ENCODE data around the gene ENPP3.
"Not testable (repeated sequence)": the region's sequence is repeated elsewhere in the genome, so short reads cannot be mapped to it uniquely, and the experiment has no call there.

Gene ENPP3

DNA sequence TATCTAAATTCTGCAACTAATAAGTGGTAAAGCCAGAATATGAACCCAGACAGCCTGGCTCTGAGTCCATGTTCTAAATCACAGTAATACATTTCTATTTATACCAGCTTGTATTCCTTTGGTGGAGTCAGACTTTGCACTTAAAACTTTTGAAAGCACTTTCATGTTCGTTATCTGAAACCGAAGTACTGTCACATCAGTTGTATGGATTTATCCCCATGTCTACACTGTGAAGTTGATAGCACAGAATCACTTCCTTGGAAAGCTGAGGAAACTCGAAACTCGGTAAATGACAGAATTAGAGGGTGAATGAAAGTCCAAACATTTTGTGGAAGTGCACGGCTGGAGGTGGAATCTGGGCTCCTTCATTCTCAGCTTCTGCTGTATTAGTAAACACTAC, 102.0 kb downstream of the ENPP3 start:
- DNase-seq = no peak

DNA sequence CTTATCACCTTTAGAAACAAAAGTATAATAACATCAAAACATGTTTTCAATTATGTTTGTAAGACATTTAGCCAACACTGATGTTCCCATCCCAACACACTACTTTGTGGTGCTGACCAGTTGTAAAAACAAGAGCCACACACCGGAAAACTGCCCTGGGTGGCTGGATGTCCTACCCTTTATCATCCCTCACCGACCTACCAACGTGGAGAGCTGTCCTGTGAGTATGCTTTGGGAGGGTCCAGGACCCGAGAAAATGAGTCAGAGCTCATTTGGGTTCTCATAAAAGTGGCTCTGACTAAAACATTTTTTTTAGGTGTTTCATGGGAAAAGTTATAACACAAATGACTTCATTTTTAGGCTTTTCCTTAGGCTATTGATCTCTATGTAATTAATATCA, 103.1 kb downstream of the ENPP3 start:
- DNase-seq = no peak

GRCh38 chr6:131741688-131742393, 104.7 kb downstream of the ENPP3 start:
- no peak for DNase-seq

- DNase-seq = peak in 2 of 3 experiments; percentile 13 to 75
These were observed 107.6 kb downstream of the ENPP3 start for GRCh38 chr6:131744432-131745287.

GRCh38 chr6:131745476-131745875, 108.4 kb downstream of the ENPP3 start:
- DNase-seq = no peak

DNA sequence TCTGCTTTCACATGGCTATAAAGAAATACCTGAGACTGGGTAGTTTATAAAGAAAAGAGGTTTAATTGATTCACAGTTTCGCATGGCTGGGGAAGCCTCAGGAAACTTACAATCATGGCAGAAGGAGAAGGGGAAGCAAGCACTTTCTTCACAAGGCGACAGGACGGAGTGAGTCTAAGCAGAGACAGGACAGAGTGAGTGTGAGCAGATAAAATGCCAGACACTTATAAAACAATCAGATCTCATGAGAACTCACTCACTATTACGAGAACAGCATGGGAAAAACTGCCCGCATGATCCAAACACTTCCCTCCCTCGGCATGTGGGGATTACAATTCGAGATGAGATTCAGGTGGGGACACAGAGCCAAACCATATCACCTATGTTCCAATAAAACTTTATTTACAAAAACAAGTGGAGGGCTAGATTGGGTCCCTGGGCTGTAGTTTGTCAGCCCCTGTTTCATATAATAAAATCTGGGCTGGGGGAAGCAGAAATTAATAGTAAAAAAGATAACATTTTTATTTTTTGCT, 110.8 kb downstream of the ENPP3 start:
- DNase-seq = no peak

- no peak for DNase-seq
These were observed 111.9 kb downstream of the ENPP3 start for GRCh38 chr6:131749023-131749422.

DNA sequence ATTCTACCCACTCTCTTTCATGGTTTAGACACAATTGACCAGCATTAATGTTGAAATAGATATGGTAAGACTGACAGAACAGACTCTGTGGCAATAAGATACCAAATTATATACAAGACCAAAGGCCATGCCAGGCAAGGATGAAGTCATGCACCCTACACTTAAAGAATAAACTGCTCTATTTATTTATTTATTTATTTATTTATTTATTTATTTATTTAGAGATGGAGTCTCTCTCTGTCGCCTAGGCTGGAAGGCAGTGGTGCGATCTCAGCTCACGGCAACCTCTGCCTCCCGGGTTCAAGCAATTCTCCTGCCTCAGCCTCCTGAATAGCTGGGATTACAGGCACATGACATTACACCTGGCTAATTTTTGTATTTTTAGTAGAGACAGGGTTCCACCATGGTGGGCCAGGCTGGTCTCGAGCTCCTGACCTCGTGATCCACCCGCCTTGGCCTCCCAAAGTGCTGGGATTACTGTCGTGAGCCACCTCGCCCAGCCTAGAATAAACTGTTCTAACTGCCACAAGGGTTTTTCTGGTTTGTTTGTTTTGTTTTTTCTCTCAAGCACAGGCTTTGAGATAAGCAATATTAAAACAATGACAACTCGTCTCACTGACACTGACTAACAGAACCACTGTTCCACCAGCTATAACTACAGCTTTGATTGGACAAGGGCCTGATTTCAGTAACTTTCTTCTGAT, 114.1 kb downstream of the ENPP3 start:
- not testable (repeated sequence) for DNase-seq

GRCh38 chr6:131754088-131754487, 117.0 kb downstream of the ENPP3 start:
- no peak for DNase-seq

DNA sequence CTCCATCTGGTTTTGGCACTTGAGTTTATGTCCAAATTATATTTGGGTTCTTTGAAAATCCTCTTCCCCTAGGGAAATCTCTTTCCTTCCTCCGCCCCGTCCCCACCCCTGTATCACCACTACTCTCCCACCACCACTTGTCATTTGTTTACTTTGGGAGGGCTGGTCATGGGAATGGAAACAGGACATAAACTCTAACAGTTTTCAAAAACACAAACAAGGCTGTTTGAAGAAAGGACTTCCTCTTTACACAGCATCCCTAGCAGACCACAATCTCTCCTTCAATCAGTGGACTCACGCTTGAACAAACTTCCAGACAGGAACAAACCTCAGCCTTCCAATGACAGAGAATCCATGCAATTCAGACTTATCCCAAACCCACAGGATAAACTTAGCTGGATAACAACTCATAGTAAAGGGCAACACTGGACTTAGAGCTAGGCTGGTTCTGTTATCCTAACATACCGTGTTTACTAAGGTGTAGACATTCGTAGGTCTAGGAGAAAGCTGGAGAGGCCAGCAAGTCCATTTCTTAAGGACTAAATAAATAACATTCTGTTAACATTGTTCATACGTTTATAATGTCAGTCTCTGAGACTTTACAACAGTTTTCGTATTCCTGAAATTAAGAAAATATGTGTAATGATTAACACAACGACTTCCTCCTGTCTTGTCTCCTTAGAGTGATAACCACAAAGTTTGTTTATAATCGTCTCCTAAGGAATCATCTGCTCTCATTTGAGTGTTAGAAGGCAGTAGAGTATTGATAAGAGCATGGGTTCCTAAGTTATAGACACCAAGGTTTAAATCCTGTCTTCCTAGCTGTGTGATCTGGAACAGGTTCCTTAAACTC, 117.8 kb downstream of the ENPP3 start:
- DNase-seq = no peak

DNA sequence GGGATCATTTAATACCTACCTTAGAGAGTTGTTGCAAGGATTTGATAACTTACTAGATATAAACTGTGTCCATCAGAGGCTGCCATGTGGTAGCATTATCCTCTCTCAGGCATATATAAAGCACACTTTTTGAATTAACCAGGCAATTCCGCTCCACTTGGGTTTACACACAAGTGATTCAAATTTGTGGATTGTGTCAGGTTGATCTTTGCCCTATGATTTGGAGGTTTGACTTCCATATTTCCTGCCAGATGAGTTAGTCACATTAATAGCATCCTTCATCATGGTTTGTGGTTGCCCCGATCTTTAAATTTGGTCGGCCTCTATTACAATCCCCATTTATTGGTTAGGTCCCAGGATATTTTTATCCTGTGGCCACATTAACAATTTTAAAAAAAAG, 118.5 kb downstream of the ENPP3 start:
- no peak for DNase-seq

DNA sequence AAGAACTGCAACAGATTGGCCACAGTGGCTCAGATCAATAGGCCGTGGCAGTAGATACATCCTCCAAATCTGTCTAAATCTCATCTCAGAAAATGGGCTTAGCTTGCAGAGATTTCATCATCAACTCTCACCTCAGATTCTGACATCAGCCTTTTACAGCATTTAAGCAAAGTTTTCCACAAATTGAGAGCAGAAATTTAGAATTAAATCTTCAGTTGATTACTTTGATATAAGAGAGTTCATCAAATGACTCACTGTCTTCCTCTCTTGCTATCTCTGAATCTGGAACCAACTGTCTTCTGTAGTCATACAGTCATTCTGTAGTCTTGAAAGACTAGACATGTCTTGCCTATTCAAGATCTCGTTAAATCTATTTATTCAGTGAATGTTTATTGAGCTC, 118.9 kb downstream of the ENPP3 start:
- DNase-seq = no peak

GRCh38 chr6:131758920-131759319, 121.8 kb downstream of the ENPP3 start:
- DNase-seq = no peak

DNA sequence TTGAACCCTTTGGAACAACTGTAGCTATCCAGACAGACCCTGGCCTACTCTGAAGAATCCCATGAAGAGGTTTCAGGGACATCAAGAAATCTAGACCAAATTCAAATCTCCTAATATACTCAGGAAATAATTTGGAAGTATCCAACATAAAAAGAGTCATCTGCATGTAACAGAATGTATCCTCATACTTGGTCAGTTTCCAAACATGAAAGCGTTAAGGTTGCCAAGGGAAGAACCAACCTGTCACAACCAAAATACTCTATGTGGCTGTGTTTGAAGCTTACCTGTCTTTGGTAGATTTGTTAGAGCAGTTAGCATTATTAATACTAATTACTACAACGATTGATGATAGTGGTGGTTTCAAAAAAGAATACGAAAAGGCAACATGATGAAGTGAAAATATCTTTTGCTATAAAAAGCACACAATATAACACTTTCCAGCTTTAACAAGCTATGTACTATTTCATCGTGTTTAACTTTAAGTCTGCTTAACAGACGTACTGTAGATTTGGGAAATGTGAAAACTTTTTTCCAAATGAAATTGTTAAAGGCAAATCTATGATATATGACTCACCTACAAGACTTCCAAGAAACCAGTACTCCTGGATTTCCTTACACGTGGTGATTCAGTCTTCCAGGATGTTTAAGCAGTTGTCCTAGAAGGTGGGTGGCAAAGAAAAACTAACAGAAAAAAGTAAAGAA, 124.1 kb downstream of the ENPP3 start:
- no peak for DNase-seq

DNA sequence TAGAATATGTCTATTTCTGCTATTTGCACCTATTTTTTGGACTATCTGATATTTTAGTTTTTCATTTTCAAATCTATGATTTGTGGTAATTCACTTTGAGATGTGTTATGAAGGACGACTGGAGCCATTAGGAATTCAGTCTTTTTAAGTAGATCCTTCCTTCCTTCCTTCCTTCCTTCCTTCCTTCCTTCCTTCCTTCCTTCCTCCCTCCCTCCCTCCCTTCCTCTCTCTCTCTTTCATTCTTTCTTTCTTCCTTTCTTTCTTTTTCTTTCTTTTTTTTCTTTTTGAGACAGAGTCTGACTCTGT, 124.6 kb downstream of the ENPP3 start:
- DNase-seq = no peak

GRCh38 chr6:131762984-131763383, 125.9 kb downstream of the ENPP3 start:
- DNase-seq = no peak

GRCh38 chr6:131763749-131764148, 126.6 kb downstream of the ENPP3 start:
- DNase-seq = no peak

GRCh38 chr6:131764350-131764749, 127.2 kb downstream of the ENPP3 start:
- no peak for DNase-seq

GRCh38 chr6:131765081-131765803, 128.1 kb downstream of the ENPP3 start:
- DNase-seq = no peak

DNA sequence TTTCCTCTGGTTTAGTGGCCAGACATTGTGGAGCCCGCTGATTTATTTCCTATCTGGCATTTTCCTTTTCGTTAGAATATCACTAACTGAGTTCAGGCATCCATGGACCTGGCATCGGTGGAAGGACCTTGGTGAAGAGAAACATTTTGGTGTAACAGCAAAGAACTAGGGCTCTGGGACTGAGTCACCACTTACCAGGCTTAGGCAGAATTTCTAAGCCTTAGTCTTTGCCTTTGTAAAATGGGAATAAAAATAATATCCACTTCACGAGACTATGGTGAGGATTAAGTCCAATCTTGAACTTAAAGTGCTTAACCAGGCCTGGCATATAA, 128.7 kb downstream of the ENPP3 start:
- DNase-seq = no peak

GRCh38 chr6:131766631-131767030, 129.5 kb downstream of the ENPP3 start:
- no peak for DNase-seq
